ENCODE measurements around the gene HOOK2. TPM values are rescaled to one million over a fixed set of nuclear protein-coding genes. Genes with fewer than 3 reads are reported as not detected.

The HOOK2 gene
- total RNA-seq, 1 donor from 2014 or later = 27.9 TPM

- Mint-ChIP-seq H3K27me3 (ENCODE audit: low read depth) (peaks cover 10% of the 10 kb centered on the region), H3K36me3 (ENCODE audit: low read depth) (peaks cover 15% of the 10 kb centered on the region), H3K4me1 (peaks cover 40% of the 10 kb centered on the region), H3K9me3 (no peaks in the 10 kb centered on the region), H3K4me3 (peak within 1 kb of the TSS; percentile 100), H3K27ac (ENCODE audit: unreplicated experiment) (peak within 1 kb of the TSS; percentile 100)
- DNase-seq (ENCODE audit: low read depth, low spot score) = peak; percentile 67
- no peak for TF ChIP-seq CTCF (conservative IDR thresholded peaks at IDR 0.05)
Observed at GRCh38 chr19:12723641-12724426, 51.5 kb downstream of the HOOK2 start, which contains the start of gene TNPO2. Gene TNPO2 (minus strand): TSS chr19:12723932. CDS start chr19:12720977, 2,955 bp downstream.

DNA sequence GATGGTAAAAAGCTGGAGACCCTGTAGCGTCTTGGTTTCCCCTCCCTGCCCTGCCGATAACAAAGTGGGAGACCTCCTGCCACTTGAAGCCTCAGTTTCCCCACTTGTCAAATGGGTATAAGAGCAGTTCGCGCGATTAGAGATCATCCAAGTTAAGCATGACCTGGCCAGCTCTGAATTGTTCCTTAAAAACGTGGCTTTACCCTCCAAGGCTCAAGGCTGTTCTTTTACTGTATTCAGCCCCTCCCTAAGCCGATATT is 52.0 kb downstream of the HOOK2 start:
- no peak for TF ChIP-seq CTCF (conservative IDR thresholded peaks at IDR 0.05)
- H3K27me3 Mint-ChIP-seq (ENCODE audit: low read depth) = peaks cover 10% of the 10 kb centered on the region
- DNase-seq (ENCODE audit: low read depth, low spot score) = no peak
- peaks cover 40% of the 10 kb centered on the region for H3K4me1 Mint-ChIP-seq
- H3K36me3 Mint-ChIP-seq (ENCODE audit: low read depth) = peaks cover 15% of the 10 kb centered on the region
- H3K27ac Mint-ChIP-seq (ENCODE audit: unreplicated experiment) = peak overlapping the region; percentile 100
- H3K9me3 Mint-ChIP-seq = no peaks in the 10 kb centered on the region
- peak overlapping the region; percentile 100 for H3K4me3 Mint-ChIP-seq

DNA sequence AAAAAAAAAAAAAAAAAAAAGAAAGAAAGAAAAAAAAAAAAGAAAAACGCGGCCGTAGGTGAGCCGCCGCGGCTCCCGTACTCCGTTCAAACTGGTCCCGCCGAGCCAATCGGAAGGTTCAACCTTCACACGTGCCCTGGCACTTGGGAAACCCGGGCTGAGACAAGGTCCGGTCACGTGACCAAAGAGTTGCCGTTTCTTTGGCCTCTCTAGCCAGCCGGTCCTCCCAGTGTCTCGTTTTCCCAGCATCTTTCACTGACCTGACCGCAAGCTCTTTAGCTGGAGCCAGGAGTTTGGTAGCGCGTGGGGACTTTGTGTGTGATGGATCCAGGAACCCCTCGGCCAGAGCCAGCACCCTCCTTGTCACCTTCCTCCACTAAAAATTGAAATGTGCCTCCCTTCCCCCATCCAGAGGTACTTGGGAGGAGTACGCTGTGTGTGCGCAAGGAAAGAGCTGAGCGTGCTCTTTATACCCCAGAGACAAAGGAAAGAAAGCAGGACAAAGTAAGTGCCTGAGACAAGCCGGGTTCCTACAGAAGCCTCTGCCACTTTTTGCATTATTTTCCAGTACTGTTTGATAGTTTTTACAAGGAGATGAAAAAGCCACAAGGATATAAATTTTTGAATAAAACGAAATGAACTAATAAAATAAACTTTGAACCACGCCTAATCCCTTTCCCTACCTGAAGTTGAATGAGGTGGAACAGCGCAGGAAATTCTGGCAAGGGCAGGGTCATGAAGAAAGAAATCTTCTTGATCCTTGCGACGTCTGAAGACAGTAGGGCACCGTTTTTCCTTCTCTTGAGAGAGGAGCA is 52.6 kb downstream of the HOOK2 start:
- Mint-ChIP-seq H3K4me3 (peak overlapping the region; percentile 100), H3K36me3 (ENCODE audit: low read depth) (peaks cover 12% of the 10 kb centered on the region), H3K4me1 (peaks cover 40% of the 10 kb centered on the region), H3K27ac (ENCODE audit: unreplicated experiment) (peak overlapping the region; percentile 100), H3K9me3 (no peaks in the 10 kb centered on the region), H3K27me3 (ENCODE audit: low read depth) (peaks cover 10% of the 10 kb centered on the region)
- no peak for TF ChIP-seq CTCF (conservative IDR thresholded peaks at IDR 0.05)
- peak; percentile 91 for DNase-seq (ENCODE audit: low read depth, low spot score)

- no peak for TF ChIP-seq CTCF (conservative IDR thresholded peaks at IDR 0.05)
- Mint-ChIP-seq H3K4me3 (peak overlapping the region; percentile 100), H3K36me3 (ENCODE audit: low read depth) (peaks cover 11% of the 10 kb centered on the region), H3K4me1 (peaks cover 40% of the 10 kb centered on the region), H3K27ac (ENCODE audit: unreplicated experiment) (peak overlapping the region; percentile 100), H3K9me3 (no peaks in the 10 kb centered on the region), H3K27me3 (ENCODE audit: low read depth) (peaks cover 10% of the 10 kb centered on the region)
- peak; percentile 49 for DNase-seq (ENCODE audit: low read depth, low spot score)
Observed at GRCh38 chr19:12721656-12722565, 53.4 kb downstream of the HOOK2 start.

All from neural crest cell (in vitro differentiated cells).